KBM-7 (cell line): Measurements from ENCODE around the gene TTLL6.

Experiments
- DNase-seq: peaks from one replicate; pipeline ENCODE4 v3.0.0-alpha.2; 2015
- in situ Hi-C: fragments of 300-500 bp; cut with MboI; formaldehyde crosslinking; loops from 2 replicates; pipeline ENCODE4 v1.14.3; 2020; ENCODE audit warnings: low sequenced_read_pairs, low pct_unique_long_range_greater_than_20kb, mixed read lengths

The TTLL6 gene

GRCh38 chr17:48776602-48777001, 40.4 kb downstream of the TTLL6 start:
- in situ Hi-C loops: loop anchor here (25.0 kb wide), 1 partner anchor 89 kb away; no protein-coding TSS in a partner anchor
- no peak for DNase-seq

- in situ Hi-C loops: no loop called here
- no peak for DNase-seq
Observed at GRCh38 chr17:48773245-48773644, 43.8 kb downstream of the TTLL6 start.

GRCh38 chr17:48770954-48771353, 46.1 kb downstream of the TTLL6 start:
- in situ Hi-C loops: no loop called here
- no peak for DNase-seq

GRCh38 chr17:48769009-48769675, 47.9 kb downstream of the TTLL6 start:
- in situ Hi-C loops: no loop called here
- DNase-seq: peak; percentile 16

GRCh38 chr17:48767263-48767774, 49.7 kb downstream of the TTLL6 start:
- DNase-seq: no peak
- in situ Hi-C loops: no loop called here

GRCh38 chr17:48761114-48761513, 55.9 kb downstream of the TTLL6 start:
- DNase-seq: no peak
- in situ Hi-C loops: no loop called here

- DNase-seq: no peak
- in situ Hi-C loops: no loop called here
Observed at GRCh38 chr17:48760411-48760810, 56.6 kb downstream of the TTLL6 start.

- DNase-seq: no peak
- in situ Hi-C loops: no loop called here
Observed at GRCh38 chr17:48759288-48759687, 57.7 kb downstream of the TTLL6 start.

GRCh38 chr17:48757524-48757961, 59.5 kb downstream of the TTLL6 start:
- no peak for DNase-seq
- in situ Hi-C loops: no loop called here

GRCh38 chr17:48756830-48757251, 60.2 kb downstream of the TTLL6 start:
- peak; percentile 58 for DNase-seq
- in situ Hi-C loops: no loop called here

GRCh38 chr17:48755356-48755755, 61.7 kb downstream of the TTLL6 start:
- in situ Hi-C loops: no loop called here
- DNase-seq: peak; percentile 56

- no peak for DNase-seq
- in situ Hi-C loops: no loop called here
Observed at GRCh38 chr17:48754500-48755261, 62.3 kb downstream of the TTLL6 start.

- in situ Hi-C loops: no loop called here
- no peak for DNase-seq
Observed at GRCh38 chr17:48753794-48754499, 63.1 kb downstream of the TTLL6 start.

- in situ Hi-C loops: no loop called here
- no peak for DNase-seq
Observed at GRCh38 chr17:48752399-48753288, 64.4 kb downstream of the TTLL6 start.

- in situ Hi-C loops: no loop called here
- DNase-seq: no peak
Observed at GRCh38 chr17:48751733-48752398, 65.2 kb downstream of the TTLL6 start.

- in situ Hi-C loops: no loop called here
- DNase-seq: no peak
Observed at GRCh38 chr17:48751172-48751571, 65.9 kb downstream of the TTLL6 start.

- no peak for DNase-seq
- in situ Hi-C loops: no loop called here
Observed at GRCh38 chr17:48749621-48750553, 67.1 kb downstream of the TTLL6 start.
